WTC11 (cell line): Measurements from ENCODE around the gene NLRP13. TPM values are rescaled to one million over a fixed set of nuclear protein-coding genes. Genes with fewer than 3 reads are reported as not detected.

Experiments
- ATAC-seq: fragments of 200-7000 bp; cut with Tn5 transposase; 2 replicates; pipeline ENCODE4 v1.10.0; 2021; ENCODE audit warnings: mild to moderate bottlenecking, moderate library complexity
- CTCF ChIA-PET: fragments of 300-600 bp; sonication (Branson Sonifier 250); formaldehyde crosslinking; loops from one replicate; lab custom pipeline; 2021; ENCODE audit warnings: antibody characterized with exemption; lab: Charles Lee
- POLR2A ChIA-PET: fragments of 350-600 bp; sonication (Branson Sonifier 250); formaldehyde crosslinking; loops from one replicate; lab custom pipeline; 2021; ENCODE audit warnings: antibody characterized with exemption; lab: Charles Lee
- DNase-seq: peaks from one replicate; pipeline ENCODE4 v3.0.0; 2021; ENCODE audit warnings: low spot score
- H3K27ac Mint-ChIP-seq: 2 replicates; pipeline ENCODE4 v1.8.0; 2021; ENCODE audit warnings: mixed read lengths
- H3K27me3 Mint-ChIP-seq: 2 replicates; pipeline ENCODE4 v1.8.0; 2021; ENCODE audit warnings: low read depth, mild to moderate bottlenecking, moderate library complexity, mixed read lengths
- H3K36me3 Mint-ChIP-seq: 2 replicates; pipeline ENCODE4 v1.8.0; 2021; ENCODE audit warnings: mixed read lengths
- H3K4me1 Mint-ChIP-seq: 2 replicates; pipeline ENCODE4 v1.8.0; 2022; ENCODE audit warnings: mixed read lengths
- H3K4me3 Mint-ChIP-seq: 2 replicates; pipeline ENCODE4 v1.8.0; 2021; ENCODE audit warnings: mild to moderate bottlenecking, moderate library complexity, mixed read lengths
- H3K9me3 Mint-ChIP-seq: 2 replicates; pipeline ENCODE4 v1.8.0; 2021; ENCODE audit warnings: mixed read lengths
- ATF1 ChIP-seq: sonication (generic); formaldehyde crosslinking; IDR thresholded peaks from 2 replicates; pipeline ENCODE4 v1.8.1; 2023; ENCODE audit warnings: mild to moderate bottlenecking, moderate library complexity, missing genetic modification reagents
- CBFB ChIP-seq: sonication (generic); formaldehyde crosslinking; IDR thresholded peaks from 2 replicates; pipeline ENCODE4 v1.8.1; 2022; ENCODE audit warnings: mild to moderate bottlenecking, low read depth, missing genetic modification reagents
- ESRRA ChIP-seq: sonication (generic); formaldehyde crosslinking; IDR thresholded peaks from 2 replicates; pipeline ENCODE4 v1.8.1; 2022; ENCODE audit warnings: mild to moderate bottlenecking, missing genetic modification reagents, borderline replicate concordance
- FOXJ3 ChIP-seq: sonication (generic); formaldehyde crosslinking; IDR thresholded peaks from 2 replicates; pipeline ENCODE4 v1.9.0; 2021; ENCODE audit warnings: missing genetic modification reagents, mild to moderate bottlenecking, borderline replicate concordance
- GRHL2 ChIP-seq: fragments of 250-450 bp; sonication (Bioruptor Pico); IDR thresholded peaks from 2 replicates; pipeline ENCODE4 v1.8.0; 2022; ENCODE audit warnings: mild to moderate bottlenecking, moderate library complexity; ENCODE audit not compliant: insufficient replicate concordance, severe bottlenecking
- HMGA2 ChIP-seq: fragments of 250-450 bp; sonication (Bioruptor Pico); IDR thresholded peaks from 2 replicates; pipeline ENCODE4 v1.4.0; 2021; ENCODE audit warnings: mild to moderate bottlenecking, moderate library complexity
- MXD4 ChIP-seq: fragments of 250-450 bp; sonication (Bioruptor Pico); IDR thresholded peaks from 2 replicates; pipeline ENCODE4 v1.8.0; 2021; ENCODE audit warnings: mild to moderate bottlenecking, moderate library complexity, borderline replicate concordance
- NFYB ChIP-seq: sonication (generic); formaldehyde crosslinking; conservative IDR thresholded peaks from 2 replicates; pipeline ENCODE4 v1.8.0; 2022; ENCODE audit warnings: low read depth, missing genetic modification reagents
- NR1H2 ChIP-seq: sonication (generic); formaldehyde crosslinking; IDR thresholded peaks from 2 replicates; pipeline ENCODE4 v1.9.0; 2021; ENCODE audit warnings: mild to moderate bottlenecking, moderate library complexity, missing genetic modification reagents
- PRRX2 ChIP-seq: fragments of 250-450 bp; sonication (Bioruptor Pico); IDR thresholded peaks from 2 replicates; pipeline ENCODE4 v1.8.0; 2021; ENCODE audit warnings: mild to moderate bottlenecking
- SMAD3 ChIP-seq: sonication (generic); formaldehyde crosslinking; IDR thresholded peaks from 2 replicates; pipeline ENCODE4 v1.8.0; 2022; ENCODE audit warnings: missing genetic modification reagents, mild to moderate bottlenecking, borderline replicate concordance
- ZNF121 ChIP-seq: sonication (generic); formaldehyde crosslinking; IDR thresholded peaks from 2 replicates; pipeline ENCODE4 v1.8.0; 2023; ENCODE audit warnings: missing genetic modification reagents
- ZNF138 ChIP-seq: sonication (generic); formaldehyde crosslinking; conservative IDR thresholded peaks from 2 replicates; pipeline ENCODE4 v1.8.1; 2022; ENCODE audit warnings: mild to moderate bottlenecking, moderate library complexity, missing genetic modification reagents
- ZNF219 ChIP-seq: sonication (generic); formaldehyde crosslinking; IDR thresholded peaks from 2 replicates; pipeline ENCODE4 v1.8.0; 2023; ENCODE audit warnings: missing genetic modification reagents, mild to moderate bottlenecking, borderline replicate concordance
- ZNF263 ChIP-seq: sonication (generic); formaldehyde crosslinking; IDR thresholded peaks from 2 replicates; pipeline ENCODE4 v1.8.1; 2022; ENCODE audit warnings: low read depth, mild to moderate bottlenecking, moderate library complexity, missing genetic modification reagents
- ZNF416 ChIP-seq: fragments of 250-450 bp; sonication (Bioruptor Pico); IDR thresholded peaks from 2 replicates; pipeline ENCODE4 v1.9.0; 2021; ENCODE audit warnings: mild to moderate bottlenecking, inconsistent platforms
- total RNA-seq: library from RNA; stranded (reverse); gene quantifications from 3 replicates; pipeline ENCODE4 v1.2.3, GENCODE V29; 2021
- TF ChIP-seq, protein P1 (sequence below): fragments of 250-450 bp; sonication (Bioruptor Pico); IDR thresholded peaks from 2 replicates; pipeline ENCODE4 v1.8.0; 2021; ENCODE audit warnings: mild to moderate bottlenecking
- TF ChIP-seq, protein P2 (sequence below): fragments of 250-450 bp; sonication (Bioruptor Pico); IDR thresholded peaks from 2 replicates; pipeline ENCODE4 v2.1.2; 2022; ENCODE audit warnings: mild to moderate bottlenecking, moderate library complexity
- TF ChIP-seq, protein P3 (sequence below): sonication (generic); formaldehyde crosslinking; conservative IDR thresholded peaks from 2 replicates; pipeline ENCODE4 v1.8.1; 2022; ENCODE audit warnings: mild to moderate bottlenecking, missing genetic modification reagents
- TF ChIP-seq, protein P4 (sequence below): sonication (generic); formaldehyde crosslinking; IDR thresholded peaks from 2 replicates; pipeline ENCODE4 v1.8.1; 2023; ENCODE audit warnings: mild to moderate bottlenecking, missing genetic modification reagents, borderline replicate concordance

The NLRP13 gene
- total RNA-seq, 1 experiment from 2014 or later, result not detected

DNA sequence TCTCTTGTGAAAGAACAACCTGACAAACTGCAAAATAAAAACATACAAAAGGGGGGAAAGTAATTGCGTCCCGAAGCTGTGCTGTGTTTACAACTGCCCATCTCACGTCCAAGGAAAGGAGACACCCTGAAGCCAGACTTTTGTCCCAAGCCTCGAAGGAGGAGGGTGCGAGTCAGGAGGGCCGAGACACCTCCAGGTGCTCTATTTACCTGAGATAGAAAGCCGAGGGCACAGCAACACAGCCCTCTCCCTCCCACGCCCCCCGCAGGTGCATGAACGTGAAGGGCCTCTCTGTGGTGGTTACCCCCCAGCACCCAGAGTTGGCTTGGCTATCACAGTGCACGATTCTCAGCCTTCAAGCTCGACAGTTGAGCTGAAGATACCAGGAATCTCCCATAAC, 33.2 kb downstream of the NLRP13 start:
- ATAC-seq, result no peak
- Mint-ChIP-seq H3K27me3 (peaks cover 30% of the 10 kb centered on the region), H3K9me3 (peaks cover 73% of the 10 kb centered on the region), H3K4me1 (no peaks in the 10 kb centered on the region), H3K4me3 (no peak overlapping the region), H3K36me3 (peaks cover 60% of the 10 kb centered on the region), H3K27ac (no peak overlapping the region)
- no peak for TF ChIP-seq SMAD3 (CRISPR knock-in tag)
- TF ChIP-seq ZNF219 (CRISPR knock-in tag), result no peak
- no peak for TF ChIP-seq NFYB (CRISPR knock-in tag)
- TF ChIP-seq ZNF121 (CRISPR knock-in tag), result no peak
- TF ChIP-seq ATF1 (CRISPR knock-in tag), result no peak
- TF ChIP-seq, protein P1, sequence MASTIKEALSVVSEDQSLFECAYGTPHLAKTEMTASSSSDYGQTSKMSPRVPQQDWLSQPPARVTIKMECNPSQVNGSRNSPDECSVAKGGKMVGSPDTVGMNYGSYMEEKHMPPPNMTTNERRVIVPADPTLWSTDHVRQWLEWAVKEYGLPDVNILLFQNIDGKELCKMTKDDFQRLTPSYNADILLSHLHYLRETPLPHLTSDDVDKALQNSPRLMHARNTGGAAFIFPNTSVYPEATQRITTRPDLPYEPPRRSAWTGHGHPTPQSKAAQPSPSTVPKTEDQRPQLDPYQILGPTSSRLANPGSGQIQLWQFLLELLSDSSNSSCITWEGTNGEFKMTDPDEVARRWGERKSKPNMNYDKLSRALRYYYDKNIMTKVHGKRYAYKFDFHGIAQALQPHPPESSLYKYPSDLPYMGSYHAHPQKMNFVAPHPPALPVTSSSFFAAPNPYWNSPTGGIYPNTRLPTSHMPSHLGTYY, result no peak
- no peak for TF ChIP-seq PRRX2 (CRISPR knock-in tag)
- no peak for TF ChIP-seq ZNF416
- no peak for TF ChIP-seq NR1H2 (CRISPR knock-in tag)
- TF ChIP-seq, protein P2, sequence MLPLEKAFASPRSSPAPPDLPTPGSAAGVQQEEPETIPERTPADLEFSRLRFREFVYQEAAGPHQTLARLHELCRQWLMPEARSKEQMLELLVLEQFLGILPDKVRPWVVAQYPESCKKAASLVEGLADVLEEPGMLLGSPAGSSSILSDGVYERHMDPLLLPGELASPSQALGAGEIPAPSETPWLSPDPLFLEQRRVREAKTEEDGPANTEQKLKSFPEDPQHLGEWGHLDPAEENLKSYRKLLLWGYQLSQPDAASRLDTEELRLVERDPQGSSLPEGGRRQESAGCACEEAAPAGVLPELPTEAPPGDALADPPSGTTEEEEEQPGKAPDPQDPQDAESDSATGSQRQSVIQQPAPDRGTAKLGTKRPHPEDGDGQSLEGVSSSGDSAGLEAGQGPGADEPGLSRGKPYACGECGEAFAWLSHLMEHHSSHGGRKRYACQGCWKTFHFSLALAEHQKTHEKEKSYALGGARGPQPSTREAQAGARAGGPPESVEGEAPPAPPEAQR (CRISPR knock-in tag), result no peak
- no peak for TF ChIP-seq ZNF138 (CRISPR knock-in tag)
- TF ChIP-seq, protein P3, sequence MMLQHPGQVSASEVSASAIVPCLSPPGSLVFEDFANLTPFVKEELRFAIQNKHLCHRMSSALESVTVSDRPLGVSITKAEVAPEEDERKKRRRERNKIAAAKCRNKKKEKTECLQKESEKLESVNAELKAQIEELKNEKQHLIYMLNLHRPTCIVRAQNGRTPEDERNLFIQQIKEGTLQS (CRISPR knock-in tag), result no peak
- DNase-seq, result no peak
- POLR2A ChIA-PET, result no interaction called here
- CTCF ChIA-PET, result no interaction called here

DNA sequence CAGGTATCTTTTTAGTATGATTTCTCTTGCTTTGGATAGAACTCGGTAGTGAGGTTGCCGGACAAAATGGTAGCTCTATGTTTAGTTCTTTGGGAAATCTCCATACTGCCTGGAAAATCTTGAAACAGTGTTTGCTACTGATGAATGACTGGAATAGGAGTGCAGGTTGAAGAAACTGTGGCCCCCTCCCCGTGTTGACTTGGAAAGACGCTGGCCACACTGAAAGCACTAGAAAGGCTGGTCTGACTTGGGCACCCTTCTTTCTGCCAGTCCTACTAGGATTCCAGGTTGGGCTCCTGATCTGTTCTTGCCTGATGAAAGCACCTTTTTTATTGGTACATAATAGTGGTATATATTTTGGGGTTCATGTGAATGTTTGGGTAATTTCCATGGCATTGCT, 49.5 kb downstream of the NLRP13 start:
- H3K4me1 Mint-ChIP-seq, result no peaks in the 10 kb centered on the region
- no peak overlapping the region for H3K4me3 Mint-ChIP-seq
- peaks cover 7% of the 10 kb centered on the region for H3K27me3 Mint-ChIP-seq
- H3K36me3 Mint-ChIP-seq, result peaks cover 60% of the 10 kb centered on the region
- peaks cover 76% of the 10 kb centered on the region for H3K9me3 Mint-ChIP-seq
- H3K27ac Mint-ChIP-seq, result no peak overlapping the region
- DNase-seq (no peak), ATAC-seq (no peak)
- ChIA-PET CTCF (no interaction called here), POLR2A (no interaction called here)
- TF ChIP-seq FOXJ3 (CRISPR knock-in tag) (no peak), SMAD3 (CRISPR knock-in tag) (no peak), CBFB (CRISPR knock-in tag) (no peak), GRHL2 (CRISPR knock-in tag) (no peak), PRRX2 (CRISPR knock-in tag) (no peak), ESRRA (no peak), MXD4 (CRISPR knock-in tag) (no peak)
- TF ChIP-seq, protein P2 (CRISPR knock-in tag), result no peak
- TF ChIP-seq, protein P3 (CRISPR knock-in tag), result no peak

DNA sequence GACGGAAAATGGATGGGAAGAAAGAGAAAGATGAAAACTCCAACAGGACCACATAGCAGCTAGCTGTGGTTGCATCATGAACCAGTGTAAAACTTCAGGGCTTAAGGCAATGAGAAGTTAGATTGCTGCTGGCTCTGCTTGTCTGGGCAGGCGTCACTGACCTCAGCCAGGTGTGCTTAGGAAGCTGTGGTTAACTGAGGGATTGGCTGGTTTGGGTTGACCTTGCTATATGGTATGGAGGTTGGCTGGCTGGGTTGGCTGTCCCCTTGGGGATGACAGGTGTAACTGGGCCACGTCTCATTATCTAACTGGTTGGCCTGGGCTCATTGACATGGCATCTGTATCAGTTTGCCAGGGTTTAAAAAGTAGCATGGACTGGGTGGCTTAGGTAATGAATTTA, 54.9 kb downstream of the NLRP13 start:
- Mint-ChIP-seq H3K27ac (no peak overlapping the region), H3K4me1 (no peaks in the 10 kb centered on the region), H3K27me3 (peaks cover 3% of the 10 kb centered on the region; the same call in 1 of the 2 replicates), H3K4me3 (no peak overlapping the region), H3K36me3 (peaks cover 69% of the 10 kb centered on the region), H3K9me3 (peaks cover 87% of the 10 kb centered on the region)
- no peak for ATAC-seq
- CTCF ChIA-PET, result no interaction called here
- POLR2A ChIA-PET, result no interaction called here
- DNase-seq, result no peak
- TF ChIP-seq HMGA2 (CRISPR knock-in tag) (no peak), ZNF263 (CRISPR knock-in tag) (no peak)
- TF ChIP-seq, protein P4, sequence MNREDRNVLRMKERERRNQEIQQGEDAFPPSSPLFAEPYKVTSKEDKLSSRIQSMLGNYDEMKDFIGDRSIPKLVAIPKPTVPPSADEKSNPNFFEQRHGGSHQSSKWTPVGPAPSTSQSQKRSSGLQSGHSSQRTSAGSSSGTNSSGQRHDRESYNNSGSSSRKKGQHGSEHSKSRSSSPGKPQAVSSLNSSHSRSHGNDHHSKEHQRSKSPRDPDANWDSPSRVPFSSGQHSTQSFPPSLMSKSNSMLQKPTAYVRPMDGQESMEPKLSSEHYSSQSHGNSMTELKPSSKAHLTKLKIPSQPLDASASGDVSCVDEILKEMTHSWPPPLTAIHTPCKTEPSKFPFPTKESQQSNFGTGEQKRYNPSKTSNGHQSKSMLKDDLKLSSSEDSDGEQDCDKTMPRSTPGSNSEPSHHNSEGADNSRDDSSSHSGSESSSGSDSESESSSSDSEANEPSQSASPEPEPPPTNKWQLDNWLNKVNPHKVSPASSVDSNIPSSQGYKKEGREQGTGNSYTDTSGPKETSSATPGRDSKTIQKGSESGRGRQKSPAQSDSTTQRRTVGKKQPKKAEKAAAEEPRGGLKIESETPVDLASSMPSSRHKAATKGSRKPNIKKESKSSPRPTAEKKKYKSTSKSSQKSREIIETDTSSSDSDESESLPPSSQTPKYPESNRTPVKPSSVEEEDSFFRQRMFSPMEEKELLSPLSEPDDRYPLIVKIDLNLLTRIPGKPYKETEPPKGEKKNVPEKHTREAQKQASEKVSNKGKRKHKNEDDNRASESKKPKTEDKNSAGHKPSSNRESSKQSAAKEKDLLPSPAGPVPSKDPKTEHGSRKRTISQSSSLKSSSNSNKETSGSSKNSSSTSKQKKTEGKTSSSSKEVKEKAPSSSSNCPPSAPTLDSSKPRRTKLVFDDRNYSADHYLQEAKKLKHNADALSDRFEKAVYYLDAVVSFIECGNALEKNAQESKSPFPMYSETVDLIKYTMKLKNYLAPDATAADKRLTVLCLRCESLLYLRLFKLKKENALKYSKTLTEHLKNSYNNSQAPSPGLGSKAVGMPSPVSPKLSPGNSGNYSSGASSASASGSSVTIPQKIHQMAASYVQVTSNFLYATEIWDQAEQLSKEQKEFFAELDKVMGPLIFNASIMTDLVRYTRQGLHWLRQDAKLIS, result no peak
